Peyer's patch (tissue), 4 donors: ENCODE measurements around the gene FOXD2.

ENCODE experiments used
- POLR2A ChIP-seq, 2 donors: fragments of 450-650 bp; IDR thresholded peaks; one replicate each; pipeline ENCODE4 v1.5.1; 2017; ENCODE audit warnings: antibody characterized with exemption in 2 of 2, mild to moderate bottlenecking in 2 of 2, moderate library complexity in 2 of 2
- TF ChIP-seq, protein P1 (sequence below), 6 experiments: fragments of 450-650 bp in 4 of 6; fragments of 200-600 bp in 2 of 6; sonication (generic) in 1 of 6; IDR thresholded peaks; one replicate each; pipeline ENCODE4 v1.5.1; 2017 to 2019; ENCODE audit warnings: antibody characterized with exemption in 6 of 6, mild to moderate bottlenecking in 3 of 6, moderate library complexity in 1 of 6

- TF ChIP-seq, protein P1, sequence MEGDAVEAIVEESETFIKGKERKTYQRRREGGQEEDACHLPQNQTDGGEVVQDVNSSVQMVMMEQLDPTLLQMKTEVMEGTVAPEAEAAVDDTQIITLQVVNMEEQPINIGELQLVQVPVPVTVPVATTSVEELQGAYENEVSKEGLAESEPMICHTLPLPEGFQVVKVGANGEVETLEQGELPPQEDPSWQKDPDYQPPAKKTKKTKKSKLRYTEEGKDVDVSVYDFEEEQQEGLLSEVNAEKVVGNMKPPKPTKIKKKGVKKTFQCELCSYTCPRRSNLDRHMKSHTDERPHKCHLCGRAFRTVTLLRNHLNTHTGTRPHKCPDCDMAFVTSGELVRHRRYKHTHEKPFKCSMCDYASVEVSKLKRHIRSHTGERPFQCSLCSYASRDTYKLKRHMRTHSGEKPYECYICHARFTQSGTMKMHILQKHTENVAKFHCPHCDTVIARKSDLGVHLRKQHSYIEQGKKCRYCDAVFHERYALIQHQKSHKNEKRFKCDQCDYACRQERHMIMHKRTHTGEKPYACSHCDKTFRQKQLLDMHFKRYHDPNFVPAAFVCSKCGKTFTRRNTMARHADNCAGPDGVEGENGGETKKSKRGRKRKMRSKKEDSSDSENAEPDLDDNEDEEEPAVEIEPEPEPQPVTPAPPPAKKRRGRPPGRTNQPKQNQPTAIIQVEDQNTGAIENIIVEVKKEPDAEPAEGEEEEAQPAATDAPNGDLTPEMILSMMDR (IDR thresholded peaks at IDR 0.05): no peak
- no peak for TF ChIP-seq POLR2A (IDR thresholded peaks at IDR 0.05)
These were observed 36.7 kb downstream of the FOXD2 start for GRCh38 chr1:47474278-47475193.
